Panc1 (cell line): ENCODE results near the gene TSSK1B. TPM values are rescaled to one million over a fixed set of nuclear protein-coding genes. Genes with fewer than 3 reads are reported as not detected.

Experiments
- ATAC-seq: fragments of 200-7000 bp; cut with Tn5 transposase; 2 replicates; pipeline ENCODE4 v1.9.1; 2020; ENCODE audit warnings: mild to moderate bottlenecking, moderate library complexity
- BruUV-seq: library from RNA; stranded (reverse); fragments of 400-500 nt; replicated peaks from 2 replicates; lab custom pipeline; 2021; lab: Mats Ljungman, UMichigan
- CTCF ChIA-PET: fragments of 300-600 bp; sonication (Branson Sonifier 250); formaldehyde crosslinking; loops from one replicate; lab custom pipeline; 2022; ENCODE audit warnings: antibody characterized with exemption; lab: Charles Lee
- POLR2A ChIA-PET: fragments of 300-600 bp; sonication (Branson Sonifier 250); formaldehyde crosslinking; loops from one replicate; lab custom pipeline; 2022; ENCODE audit warnings: antibody characterized with exemption; lab: Charles Lee
- DNase-seq: peaks from one replicate; pipeline ENCODE4 v3.0.0-alpha.2; 2010; ENCODE audit warnings: low read depth, low spot score
- H3K27ac ChIP-seq: 2 replicates; pipeline ENCODE4 v1.5.1; 2011; ENCODE audit warnings: mild to moderate bottlenecking, low read length, inconsistent platforms
- H3K27me3 ChIP-seq: fragments of 200-500 bp; sonication (Bioruptor generic); 2 replicates; pipeline ENCODE4 v1.6.0; 2014; ENCODE audit warnings: low read length, inconsistent platforms; ENCODE audit not compliant: control insufficient read depth, insufficient read depth
- H3K36me3 ChIP-seq: fragments of 200-500 bp; sonication (Bioruptor generic); 2 replicates; pipeline ENCODE4 v1.5.1; 2014; ENCODE audit warnings: inconsistent platforms, mild to moderate bottlenecking, low read length, moderate library complexity; ENCODE audit not compliant: control insufficient read depth, insufficient read depth
- H3K4me1 ChIP-seq: 2 replicates; pipeline ENCODE4 v1.5.1; 2011; ENCODE audit warnings: inconsistent platforms, mild to moderate bottlenecking, low read length, moderate library complexity; ENCODE audit not compliant: control insufficient read depth, insufficient read depth
- H3K4me3 ChIP-seq, 2 experiments: 2 replicates each; pipeline ENCODE4 v1.5.1; 2011 to 2012; ENCODE audit warnings: low read depth in 2 of 2, low read length in 2 of 2, mild to moderate bottlenecking in 2 of 2, inconsistent platforms in 1 of 2, moderate library complexity in 1 of 2
- H3K9me3 ChIP-seq: fragments of 200-500 bp; sonication (Bioruptor generic); 2 replicates; pipeline ENCODE4 v1.5.1; 2014; ENCODE audit warnings: low read depth, mild to moderate bottlenecking, inconsistent platforms, low read length, moderate library complexity; ENCODE audit not compliant: control insufficient read depth, insufficient read depth
- POLR2AphosphoS5 ChIP-seq: IDR thresholded peaks from 2 replicates; pipeline ENCODE4 v1.6.1; 2012; ENCODE audit warnings: mild to moderate bottlenecking, low read depth, low read length, moderate library complexity
- SIN3A ChIP-seq: IDR thresholded peaks from 2 replicates; pipeline ENCODE4 v1.6.1; 2012; ENCODE audit warnings: low read depth, mild to moderate bottlenecking, low read length, moderate library complexity, borderline replicate concordance; ENCODE audit not compliant: insufficient read depth
- TCF7L2 ChIP-seq: IDR thresholded peaks from 2 replicates; pipeline ENCODE4 v1.6.1; 2011; ENCODE audit warnings: mild to moderate bottlenecking, low read depth, low read length, inconsistent platforms
- in situ Hi-C: cut with HindIII; loops from 2 replicates; pipeline ENCODE4 v1.10.0; 2016; ENCODE audit warnings: low sequenced_read_pairs, low pct_unique_long_range_greater_than_20kb
- intact Hi-C: fragments of 100-400 bp; cut with micrococcal nuclease; formaldehyde crosslinking; loops from one replicate; pipeline ENCODE4 v1.10.0; 2022; ENCODE audit not compliant: unreplicated experiment
- total RNA-seq: library from RNA; stranded (reverse); gene quantifications from one replicate; pipeline ENCODE4 v1.2.1, GENCODE V29; 2021; ENCODE audit not compliant: unreplicated experiment
- TF ChIP-seq, protein P1 (sequence below): fragments of 450-650 bp; IDR thresholded peaks from 2 replicates; pipeline ENCODE4 v1.5.1; 2017; ENCODE audit warnings: mild to moderate bottlenecking
- TF ChIP-seq, protein P2 (sequence below), 2 experiments: IDR thresholded peaks; 2 replicates each; pipeline ENCODE4 v1.6.1; 2011 to 2012; ENCODE audit warnings: low read depth in 2 of 2, control low read depth in 1 of 2, low read length in 1 of 2, mild to moderate bottlenecking in 1 of 2, moderate library complexity in 1 of 2; ENCODE audit not compliant: insufficient read depth in 1 of 2

The TSSK1B gene
- total RNA-seq, 1 experiment from 2014 or later: not detected

DNA sequence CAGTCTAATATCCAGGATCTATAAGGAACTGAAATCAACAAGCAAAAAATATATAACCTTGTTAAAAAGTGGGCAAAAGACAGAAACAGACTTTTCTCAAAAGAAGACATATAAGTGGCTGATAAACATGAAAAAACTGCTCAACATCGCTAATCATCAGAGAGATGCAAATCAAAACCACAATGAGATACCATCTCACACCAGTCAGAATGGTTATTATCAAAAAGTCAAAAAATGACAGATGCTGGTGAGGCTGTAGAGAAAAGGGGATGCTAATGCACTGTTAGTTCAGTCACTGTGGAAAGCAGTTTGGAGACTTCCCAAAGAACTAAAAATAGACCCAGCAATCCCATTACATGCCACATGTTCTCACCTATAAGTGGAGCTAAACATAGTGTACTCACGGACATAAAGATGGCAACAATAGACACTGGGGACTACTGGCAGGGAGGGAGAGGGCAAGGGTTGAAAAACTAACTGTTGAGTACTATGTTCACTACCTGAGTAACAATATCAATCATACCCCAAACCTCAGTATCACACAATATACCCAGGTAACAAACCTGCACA, 11.7 kb upstream of the TSSK1B start:
- BruUV-seq: no TSS peak
- no peak for ATAC-seq
- no peaks in the 10 kb centered on the region for H3K9me3 ChIP-seq
- no peaks in the 10 kb centered on the region for H3K36me3 ChIP-seq
- H3K27me3 ChIP-seq: peaks cover 9% of the 10 kb centered on the region
- no peak overlapping the region for H3K27ac ChIP-seq
- TF ChIP-seq SIN3A: no peak
- TF ChIP-seq TCF7L2: no peak
- TF ChIP-seq POLR2AphosphoS5: no peak
- TF ChIP-seq, protein P1, sequence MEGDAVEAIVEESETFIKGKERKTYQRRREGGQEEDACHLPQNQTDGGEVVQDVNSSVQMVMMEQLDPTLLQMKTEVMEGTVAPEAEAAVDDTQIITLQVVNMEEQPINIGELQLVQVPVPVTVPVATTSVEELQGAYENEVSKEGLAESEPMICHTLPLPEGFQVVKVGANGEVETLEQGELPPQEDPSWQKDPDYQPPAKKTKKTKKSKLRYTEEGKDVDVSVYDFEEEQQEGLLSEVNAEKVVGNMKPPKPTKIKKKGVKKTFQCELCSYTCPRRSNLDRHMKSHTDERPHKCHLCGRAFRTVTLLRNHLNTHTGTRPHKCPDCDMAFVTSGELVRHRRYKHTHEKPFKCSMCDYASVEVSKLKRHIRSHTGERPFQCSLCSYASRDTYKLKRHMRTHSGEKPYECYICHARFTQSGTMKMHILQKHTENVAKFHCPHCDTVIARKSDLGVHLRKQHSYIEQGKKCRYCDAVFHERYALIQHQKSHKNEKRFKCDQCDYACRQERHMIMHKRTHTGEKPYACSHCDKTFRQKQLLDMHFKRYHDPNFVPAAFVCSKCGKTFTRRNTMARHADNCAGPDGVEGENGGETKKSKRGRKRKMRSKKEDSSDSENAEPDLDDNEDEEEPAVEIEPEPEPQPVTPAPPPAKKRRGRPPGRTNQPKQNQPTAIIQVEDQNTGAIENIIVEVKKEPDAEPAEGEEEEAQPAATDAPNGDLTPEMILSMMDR: no peak
- TF ChIP-seq, protein P2, sequence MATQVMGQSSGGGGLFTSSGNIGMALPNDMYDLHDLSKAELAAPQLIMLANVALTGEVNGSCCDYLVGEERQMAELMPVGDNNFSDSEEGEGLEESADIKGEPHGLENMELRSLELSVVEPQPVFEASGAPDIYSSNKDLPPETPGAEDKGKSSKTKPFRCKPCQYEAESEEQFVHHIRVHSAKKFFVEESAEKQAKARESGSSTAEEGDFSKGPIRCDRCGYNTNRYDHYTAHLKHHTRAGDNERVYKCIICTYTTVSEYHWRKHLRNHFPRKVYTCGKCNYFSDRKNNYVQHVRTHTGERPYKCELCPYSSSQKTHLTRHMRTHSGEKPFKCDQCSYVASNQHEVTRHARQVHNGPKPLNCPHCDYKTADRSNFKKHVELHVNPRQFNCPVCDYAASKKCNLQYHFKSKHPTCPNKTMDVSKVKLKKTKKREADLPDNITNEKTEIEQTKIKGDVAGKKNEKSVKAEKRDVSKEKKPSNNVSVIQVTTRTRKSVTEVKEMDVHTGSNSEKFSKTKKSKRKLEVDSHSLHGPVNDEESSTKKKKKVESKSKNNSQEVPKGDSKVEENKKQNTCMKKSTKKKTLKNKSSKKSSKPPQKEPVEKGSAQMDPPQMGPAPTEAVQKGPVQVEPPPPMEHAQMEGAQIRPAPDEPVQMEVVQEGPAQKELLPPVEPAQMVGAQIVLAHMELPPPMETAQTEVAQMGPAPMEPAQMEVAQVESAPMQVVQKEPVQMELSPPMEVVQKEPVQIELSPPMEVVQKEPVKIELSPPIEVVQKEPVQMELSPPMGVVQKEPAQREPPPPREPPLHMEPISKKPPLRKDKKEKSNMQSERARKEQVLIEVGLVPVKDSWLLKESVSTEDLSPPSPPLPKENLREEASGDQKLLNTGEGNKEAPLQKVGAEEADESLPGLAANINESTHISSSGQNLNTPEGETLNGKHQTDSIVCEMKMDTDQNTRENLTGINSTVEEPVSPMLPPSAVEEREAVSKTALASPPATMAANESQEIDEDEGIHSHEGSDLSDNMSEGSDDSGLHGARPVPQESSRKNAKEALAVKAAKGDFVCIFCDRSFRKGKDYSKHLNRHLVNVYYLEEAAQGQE (IDR thresholded peaks at IDR 0.05; ENCODE audit: insufficient read depth in 1 of 2, low read depth in 2 of 2, low read length in 1 of 2): no peak
- POLR2A ChIA-PET: no interaction called here
- intact Hi-C loops (no loop called here), in situ Hi-C loops (no loop called here)
- no peaks in the 10 kb centered on the region for H3K4me1 ChIP-seq
- CTCF ChIA-PET: no interaction called here
- no peak overlapping the region for H3K4me3 ChIP-seq
- no peak for DNase-seq

DNA sequence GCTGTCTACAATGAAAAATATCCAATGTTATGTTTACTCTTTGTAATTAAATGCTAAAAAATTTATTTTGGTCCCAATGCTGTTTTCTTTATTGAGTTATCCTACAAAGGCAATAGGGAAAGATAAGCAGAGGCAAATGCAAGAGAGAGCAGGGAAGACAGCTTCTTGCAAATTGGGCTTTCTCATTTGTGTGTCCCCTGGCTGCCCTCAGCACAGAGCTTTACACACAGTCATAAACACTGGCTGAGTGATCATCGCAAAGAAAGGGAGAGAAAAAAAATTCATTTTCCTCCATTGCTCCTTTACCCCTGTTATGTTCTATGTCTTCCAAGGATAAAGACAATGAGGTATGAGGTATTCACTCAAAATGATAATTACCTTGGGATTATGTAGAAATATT, 2.3 kb upstream of the TSSK1B start:
- ATAC-seq: no peak
- ChIA-PET CTCF (no interaction called here), POLR2A (no interaction called here)
- intact Hi-C loops: no loop called here
- H3K27ac ChIP-seq: no peak overlapping the region
- H3K36me3 ChIP-seq: no peaks in the 10 kb centered on the region
- H3K9me3 ChIP-seq: no peaks in the 10 kb centered on the region
- H3K27me3 ChIP-seq: peaks cover 2% of the 10 kb centered on the region; the same call in 1 of the 2 replicates
- no peaks in the 10 kb centered on the region for H3K4me1 ChIP-seq
- BruUV-seq: no TSS peak
- in situ Hi-C loops: no loop called here
- no peak for TF ChIP-seq POLR2AphosphoS5
- TF ChIP-seq, protein P2 (IDR thresholded peaks at IDR 0.05; ENCODE audit: insufficient read depth in 1 of 2, low read depth in 2 of 2, low read length in 1 of 2): no peak
- TF ChIP-seq SIN3A: no peak
- TF ChIP-seq TCF7L2: no peak
- TF ChIP-seq, protein P1: no peak
- no peak overlapping the region for H3K4me3 ChIP-seq
- no peak for DNase-seq
